Neural cell (in vitro differentiated cells): Measurements from ENCODE around the gene HPCAL4. TPM values are rescaled to one million over a fixed set of nuclear protein-coding genes. Genes with fewer than 3 reads are reported as not detected.

ENCODE experiments used
- H2AFZ ChIP-seq: fragments of 200-600, 300-800 bp; sonication (generic), shearing (Covaris generic); 2 replicates; pipeline ENCODE4 v1.6.0; 2014; ENCODE audit warnings: low read depth, mild to moderate bottlenecking, antibody characterized with exemption, low read length, moderate library complexity
- H3F3A ChIP-seq: fragments of 200-600 bp; shearing (Covaris generic); 2 replicates; pipeline ENCODE4 v1.6.1; 2016; ENCODE audit warnings: mild to moderate bottlenecking, moderate library complexity, mixed read lengths, antibody characterized with exemption, low read length; ENCODE audit not compliant: insufficient read depth, poor library complexity, severe bottlenecking
- H3K27ac ChIP-seq: fragments of 200-600, 300-800 bp; sonication (generic), shearing (Covaris generic); 2 replicates; pipeline ENCODE4 v1.5.1; 2014; ENCODE audit warnings: mild to moderate bottlenecking, low read length, moderate library complexity
- H3K27me3 ChIP-seq: fragments of 300-800, 200-600 bp; sonication (generic), shearing (Covaris generic); 2 replicates; pipeline ENCODE4 v1.6.0; 2014; ENCODE audit warnings: mild to moderate bottlenecking, low read depth, low read length, moderate library complexity; ENCODE audit not compliant: insufficient read depth
- H3K36me3 ChIP-seq: fragments of 300-800, 200-600 bp; sonication (generic), shearing (Covaris generic); 2 replicates; pipeline ENCODE4 v1.5.1; 2014; ENCODE audit warnings: mild to moderate bottlenecking, antibody characterized with exemption, low read length, moderate library complexity; ENCODE audit not compliant: insufficient read depth
- H3K4me2 ChIP-seq: fragments of 300-800, 200-600 bp; sonication (generic), shearing (Covaris generic); 2 replicates; pipeline ENCODE4 v1.6.0; 2014; ENCODE audit warnings: mild to moderate bottlenecking, low read length
- H3K4me3 ChIP-seq: fragments of 300-800, 200-600 bp; sonication (generic), shearing (Covaris generic); 2 replicates; pipeline ENCODE4 v1.5.1; 2014; ENCODE audit warnings: mild to moderate bottlenecking, low read length, moderate library complexity
- H3K79me2 ChIP-seq: fragments of 200-600 bp; shearing (Covaris generic); replicated peaks from 2 replicates; pipeline ENCODE4 v1.6.0; 2014; ENCODE audit warnings: mild to moderate bottlenecking, low read length, moderate library complexity; ENCODE audit not compliant: insufficient read depth
- H3K9ac ChIP-seq: fragments of 300-800, 200-600 bp; sonication (generic), shearing (Covaris generic); 2 replicates; pipeline ENCODE4 v1.6.1; 2016; ENCODE audit warnings: mild to moderate bottlenecking, low read length, mixed read lengths
- H3K9me2 ChIP-seq: fragments of 200-600 bp; shearing (Covaris generic); 2 replicates; pipeline ENCODE4 v1.6.1; 2016; ENCODE audit warnings: mild to moderate bottlenecking, low read length, mixed read lengths; ENCODE audit not compliant: insufficient read depth
- H3K9me3 ChIP-seq: fragments of 200-600, 300-800 bp; sonication (generic), shearing (Covaris generic); 2 replicates; pipeline ENCODE4 v1.6.1; 2016; ENCODE audit warnings: mild to moderate bottlenecking, mixed run types, low read length, moderate library complexity, mixed read lengths
- H4K20me1 ChIP-seq: fragments of 200-600 bp; shearing (Covaris generic); 2 replicates; pipeline ENCODE4 v1.6.1; 2016; ENCODE audit warnings: mild to moderate bottlenecking, mixed run types; ENCODE audit not compliant: insufficient read depth
- EP300 ChIP-seq: fragments of 450-650 bp; conservative IDR thresholded peaks from 2 replicates; pipeline ENCODE4 v1.6.1; 2014; ENCODE audit warnings: antibody characterized with exemption, mild to moderate bottlenecking, moderate library complexity; ENCODE audit not compliant: poor library complexity, severe bottlenecking
- EZH2 ChIP-seq: fragments of 200-600, 300-800 bp; shearing (Covaris generic), sonication (generic); IDR thresholded peaks from 2 replicates; pipeline ENCODE4 v1.6.1; 2014; ENCODE audit warnings: antibody characterized with exemption, low read length, borderline replicate concordance, mild to moderate bottlenecking; ENCODE audit not compliant: insufficient read depth, poor library complexity, severe bottlenecking
- MXI1 ChIP-seq: fragments of 450-650 bp; conservative IDR thresholded peaks from 2 replicates; pipeline ENCODE4 v1.6.1; 2014; ENCODE audit warnings: antibody characterized with exemption, mild to moderate bottlenecking; ENCODE audit not compliant: poor library complexity, severe bottlenecking
- POLR2AphosphoS5 ChIP-seq: IDR thresholded peaks from 2 replicates; pipeline ENCODE4 v1.6.1; 2012
- RAD21 ChIP-seq: fragments of 450-650 bp; conservative IDR thresholded peaks from 2 replicates; pipeline ENCODE4 v1.6.1; 2014; ENCODE audit warnings: antibody characterized with exemption, mild to moderate bottlenecking, moderate library complexity
- REST ChIP-seq: IDR thresholded peaks from 2 replicates; pipeline ENCODE4 v1.6.1; 2012; ENCODE audit warnings: borderline replicate concordance
- SMC3 ChIP-seq: fragments of 450-650 bp; conservative IDR thresholded peaks from 2 replicates; pipeline ENCODE4 v1.6.1; 2014; ENCODE audit warnings: antibody characterized with exemption, mild to moderate bottlenecking, moderate library complexity; ENCODE audit not compliant: poor library complexity
- TAF1 ChIP-seq: IDR thresholded peaks from 2 replicates; pipeline ENCODE4 v1.6.1; 2012; ENCODE audit warnings: low read depth
- polyA plus RNA-seq: library from polyadenylated mRNA; depleted of rRNA; stranded (reverse); fragments of >200 nt; gene quantifications from 2 replicates; pipeline ENCODE4 v1.2.3, GENCODE V29; 2014
- TF ChIP-seq, protein P1 (sequence below): fragments of 450-650 bp; IDR thresholded peaks from 2 replicates; pipeline ENCODE4 v1.5.1; 2014; ENCODE audit warnings: antibody characterized with exemption, mild to moderate bottlenecking, moderate library complexity; ENCODE audit not compliant: poor library complexity, severe bottlenecking

HPCAL4 gene
- polyA plus RNA-seq, 1 donor from 2014 or later, result 53.2 TPM

GRCh38 chr1:39670689-39671088, 20.5 kb downstream of the HPCAL4 start:
- H3K4me3 ChIP-seq, result peak overlapping the region; percentile 73
- no peaks in the 10 kb centered on the region for H4K20me1 ChIP-seq
- H3K4me2 ChIP-seq, result no peak overlapping the region
- H3K9ac ChIP-seq, result no peak overlapping the region
- H3K9me3 ChIP-seq, result no peaks in the 10 kb centered on the region
- H3K36me3 ChIP-seq, result no peaks in the 10 kb centered on the region
- no peaks in the 10 kb centered on the region for H3F3A ChIP-seq
- peaks cover 51% of the 10 kb centered on the region for H3K27me3 ChIP-seq
- no peak for TF ChIP-seq EZH2
- no peaks in the 10 kb centered on the region for H3K9me2 ChIP-seq
- no peaks in the 10 kb centered on the region for H3K79me2 ChIP-seq
- no peak overlapping the region for H2AFZ ChIP-seq
- H3K27ac ChIP-seq, result no peak overlapping the region

GRCh38 chr1:39668894-39669293, 22.3 kb downstream of the HPCAL4 start:
- Histone ChIP-seq H3K27me3 (peaks cover 51% of the 10 kb centered on the region), H3K4me3 (no peak overlapping the region), H3K9me2 (no peaks in the 10 kb centered on the region), H3K36me3 (no peaks in the 10 kb centered on the region), H3K9me3 (no peaks in the 10 kb centered on the region), H3K79me2 (no peaks in the 10 kb centered on the region), H3F3A (no peaks in the 10 kb centered on the region), H4K20me1 (no peaks in the 10 kb centered on the region), H3K9ac (no peak overlapping the region), H2AFZ (no peak overlapping the region), H3K4me2 (no peak overlapping the region), H3K27ac (no peak overlapping the region)
- TF ChIP-seq, protein P1, sequence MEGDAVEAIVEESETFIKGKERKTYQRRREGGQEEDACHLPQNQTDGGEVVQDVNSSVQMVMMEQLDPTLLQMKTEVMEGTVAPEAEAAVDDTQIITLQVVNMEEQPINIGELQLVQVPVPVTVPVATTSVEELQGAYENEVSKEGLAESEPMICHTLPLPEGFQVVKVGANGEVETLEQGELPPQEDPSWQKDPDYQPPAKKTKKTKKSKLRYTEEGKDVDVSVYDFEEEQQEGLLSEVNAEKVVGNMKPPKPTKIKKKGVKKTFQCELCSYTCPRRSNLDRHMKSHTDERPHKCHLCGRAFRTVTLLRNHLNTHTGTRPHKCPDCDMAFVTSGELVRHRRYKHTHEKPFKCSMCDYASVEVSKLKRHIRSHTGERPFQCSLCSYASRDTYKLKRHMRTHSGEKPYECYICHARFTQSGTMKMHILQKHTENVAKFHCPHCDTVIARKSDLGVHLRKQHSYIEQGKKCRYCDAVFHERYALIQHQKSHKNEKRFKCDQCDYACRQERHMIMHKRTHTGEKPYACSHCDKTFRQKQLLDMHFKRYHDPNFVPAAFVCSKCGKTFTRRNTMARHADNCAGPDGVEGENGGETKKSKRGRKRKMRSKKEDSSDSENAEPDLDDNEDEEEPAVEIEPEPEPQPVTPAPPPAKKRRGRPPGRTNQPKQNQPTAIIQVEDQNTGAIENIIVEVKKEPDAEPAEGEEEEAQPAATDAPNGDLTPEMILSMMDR, result no peak
- no peak for TF ChIP-seq POLR2AphosphoS5
- no peak for TF ChIP-seq RAD21
- no peak for TF ChIP-seq SMC3
- TF ChIP-seq EP300, result no peak
- TF ChIP-seq MXI1, result no peak
- TF ChIP-seq TAF1, result no peak
- TF ChIP-seq EZH2, result no peak
- no peak for TF ChIP-seq REST

- Histone ChIP-seq H2AFZ (no peak overlapping the region), H3K9ac (no peak overlapping the region), H3K4me3 (no peak overlapping the region), H3K9me3 (no peaks in the 10 kb centered on the region), H3K4me2 (no peak overlapping the region), H3K79me2 (no peaks in the 10 kb centered on the region), H3K36me3 (no peaks in the 10 kb centered on the region), H3K9me2 (no peaks in the 10 kb centered on the region), H4K20me1 (no peaks in the 10 kb centered on the region), H3K27ac (no peak overlapping the region), H3K27me3 (peaks cover 45% of the 10 kb centered on the region), H3F3A (no peaks in the 10 kb centered on the region)
- TF ChIP-seq EZH2, result no peak
- TF ChIP-seq TAF1, result no peak
- no peak for TF ChIP-seq MXI1
- no peak for TF ChIP-seq REST
Measured at GRCh38 chr1:39668111-39668510, 23.1 kb downstream of the HPCAL4 start.
